D341Med (cell line): ENCODE measurements around the gene SIGLEC8.
"Not testable (repeated sequence)": the region's sequence is repeated elsewhere in the genome, so short reads cannot be mapped to it uniquely, and the experiment has no call there.

Experiments
- DNase-seq: peaks from one replicate; pipeline ENCODE4 v3.0.0; 2012; ENCODE audit warnings: low spot score

SIGLEC8 gene

GRCh38 chr19:51447510-51447909, 10.7 kb downstream of the SIGLEC8 start:
- DNase-seq, result not testable (repeated sequence)

- DNase-seq, result no peak
These were observed 16.6 kb downstream of the SIGLEC8 start for GRCh38 chr19:51441410-51442390.

- DNase-seq, result no peak
These were observed 17.3 kb downstream of the SIGLEC8 start for GRCh38 chr19:51440846-51441409.

GRCh38 chr19:51440052-51440451, 18.2 kb downstream of the SIGLEC8 start:
- no peak for DNase-seq

- no peak for DNase-seq
These were observed 19.2 kb downstream of the SIGLEC8 start for GRCh38 chr19:51439021-51439465.

DNA sequence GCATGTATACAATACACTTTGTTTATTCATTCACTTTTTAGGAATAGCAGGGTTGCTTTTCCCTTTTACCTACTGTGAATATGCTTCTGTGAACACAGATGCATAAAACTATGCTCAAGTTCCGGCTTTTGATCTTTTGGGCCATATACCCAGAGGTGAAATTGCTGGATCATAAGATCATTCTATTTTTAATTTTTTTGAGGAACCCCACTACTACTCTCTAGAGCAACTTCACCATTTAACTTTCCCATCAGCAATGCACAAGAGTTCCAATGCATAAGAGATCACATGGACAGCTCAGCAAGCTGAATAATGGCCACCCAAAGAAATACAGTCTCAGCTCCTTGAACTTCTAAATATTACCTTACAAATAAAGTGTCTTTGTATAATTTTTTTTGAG, 23.8 kb downstream of the SIGLEC8 start:
- DNase-seq, result no peak

GRCh38 chr19:51433043-51433442, 25.2 kb downstream of the SIGLEC8 start:
- no peak for DNase-seq

DNA sequence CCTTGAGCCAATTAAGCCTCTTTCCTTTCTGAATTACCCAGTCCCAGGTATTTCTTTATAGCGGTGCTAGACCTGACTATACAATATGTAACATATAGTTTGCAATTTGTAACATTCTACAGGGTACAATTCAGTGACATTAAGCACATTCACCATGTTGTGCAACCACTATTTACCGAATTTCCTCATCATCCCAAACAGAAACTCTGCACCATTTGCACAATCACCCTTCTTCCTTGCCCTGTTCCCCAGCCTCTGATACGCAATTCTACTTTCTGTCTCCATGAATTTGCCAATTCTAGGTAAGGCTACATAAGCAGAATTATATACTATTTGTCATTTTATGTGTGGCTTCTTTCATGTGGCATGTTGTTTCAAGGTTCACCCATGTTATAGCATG, 27.1 kb downstream of the SIGLEC8 start:
- no peak for DNase-seq

DNA sequence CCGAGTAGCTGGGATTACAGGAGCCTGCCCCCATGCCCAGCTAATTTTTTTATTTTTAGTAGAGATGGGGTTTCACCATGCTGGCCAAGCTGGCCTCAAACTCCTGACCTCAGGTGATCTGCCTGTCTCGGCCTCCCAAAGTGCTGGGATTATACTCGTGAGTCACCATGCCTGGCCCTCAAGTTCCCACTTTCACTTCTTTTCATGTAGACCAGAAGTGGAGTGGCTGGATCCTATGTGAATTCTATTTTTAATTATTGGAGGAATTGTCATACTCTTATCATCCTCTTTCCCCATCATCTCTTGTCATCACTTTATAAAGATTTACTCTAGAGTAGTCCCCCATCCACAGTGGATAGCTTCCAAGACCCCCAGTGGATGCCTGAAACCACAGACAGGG, 28.0 kb downstream of the SIGLEC8 start:
- DNase-seq, result no peak

GRCh38 chr19:51427201-51427600, 31.1 kb downstream of the SIGLEC8 start:
- DNase-seq, result no peak

- DNase-seq, result peak; percentile 91
These were observed 36.2 kb downstream of the SIGLEC8 start for GRCh38 chr19:51422053-51422448.

DNA sequence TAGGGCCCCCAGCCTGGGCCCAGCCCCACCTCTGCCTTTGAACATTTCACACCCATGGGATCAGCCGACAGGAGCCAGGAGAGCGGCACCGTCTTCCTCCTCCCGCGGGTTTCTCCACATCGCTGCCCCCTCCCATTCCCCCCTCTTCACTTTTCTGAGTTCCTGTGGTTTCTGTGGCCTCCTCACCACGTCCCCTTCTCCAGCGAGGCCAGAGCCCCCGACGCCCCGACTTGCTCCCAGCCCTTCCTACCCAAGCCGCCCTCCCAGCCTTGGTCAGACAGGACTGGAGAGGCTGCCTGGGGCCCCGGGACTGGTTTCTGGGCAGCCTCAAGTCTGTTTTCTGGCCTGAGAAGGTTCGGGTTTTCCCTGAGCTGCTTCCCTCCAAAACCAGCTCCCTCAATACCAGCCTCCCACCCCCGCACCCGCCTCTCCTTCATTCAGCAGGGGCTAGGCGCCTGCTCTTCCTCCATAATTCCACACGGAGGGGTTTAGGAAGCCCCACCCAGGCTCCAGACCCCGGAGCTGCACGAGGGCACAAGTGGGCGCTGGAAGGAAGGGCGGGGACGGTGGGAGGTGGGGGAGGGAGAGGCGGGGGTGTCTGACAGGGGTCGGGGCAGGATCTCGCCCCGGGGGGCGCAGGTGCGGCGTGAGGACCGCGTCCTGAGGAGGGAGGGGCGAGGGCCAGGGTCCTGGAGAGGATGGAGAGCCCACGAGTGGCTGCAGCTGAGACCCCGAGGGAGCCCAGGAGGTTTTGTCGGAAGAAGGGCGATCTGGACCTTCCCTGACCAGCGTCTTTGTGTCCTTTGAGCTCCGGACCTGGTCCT, 36.8 kb downstream of the SIGLEC8 start:
- DNase-seq, result peak; percentile 30

GRCh38 chr19:51420511-51420910, 37.7 kb downstream of the SIGLEC8 start:
- DNase-seq, result not testable (repeated sequence)

GRCh38 chr19:51418707-51419106, 39.5 kb downstream of the SIGLEC8 start:
- no peak for DNase-seq

- no peak for DNase-seq
These were observed 40.5 kb downstream of the SIGLEC8 start for GRCh38 chr19:51417810-51418157.

DNA sequence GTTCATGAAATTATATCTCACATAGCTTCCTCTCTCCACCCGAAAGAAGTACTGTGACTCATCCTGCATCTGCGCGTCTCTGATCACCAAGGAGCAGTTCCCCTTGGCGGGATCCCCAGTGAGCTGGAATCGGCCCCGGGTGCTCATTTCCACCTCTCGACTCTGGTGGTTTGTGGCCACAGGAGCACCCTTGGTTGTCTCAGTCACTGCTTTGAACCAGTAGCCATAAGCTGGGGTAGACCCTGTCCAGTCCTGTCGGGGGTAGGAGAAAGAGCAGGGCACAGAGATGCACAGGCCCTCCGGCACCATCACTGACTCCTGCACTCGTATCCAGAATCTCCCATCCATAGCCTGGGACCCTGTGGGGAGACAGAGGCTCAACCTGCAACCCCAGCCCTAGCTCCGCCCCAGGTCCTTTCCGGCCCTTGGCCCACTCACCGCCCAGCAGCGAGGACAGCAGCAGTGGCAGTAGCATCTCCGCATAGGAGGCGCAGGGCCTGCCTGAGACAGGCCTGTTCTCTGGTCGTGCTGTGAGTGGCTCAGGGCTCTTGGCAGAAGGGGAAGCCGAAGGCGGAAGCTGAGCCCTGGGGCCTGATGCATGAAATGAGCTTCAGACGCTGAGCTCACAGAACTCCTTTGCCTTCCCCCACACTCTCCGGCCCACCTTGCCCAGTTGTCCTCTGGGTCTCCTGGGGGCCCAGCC, 41.0 kb downstream of the SIGLEC8 start, which contains the start of gene SIGLEC10:
SIGLEC10 (minus strand) TSS at position 536 of the 703 bp plus-strand sequence; CDS start at position 475, 61 bp downstream.
- DNase-seq, result no peak

DNA sequence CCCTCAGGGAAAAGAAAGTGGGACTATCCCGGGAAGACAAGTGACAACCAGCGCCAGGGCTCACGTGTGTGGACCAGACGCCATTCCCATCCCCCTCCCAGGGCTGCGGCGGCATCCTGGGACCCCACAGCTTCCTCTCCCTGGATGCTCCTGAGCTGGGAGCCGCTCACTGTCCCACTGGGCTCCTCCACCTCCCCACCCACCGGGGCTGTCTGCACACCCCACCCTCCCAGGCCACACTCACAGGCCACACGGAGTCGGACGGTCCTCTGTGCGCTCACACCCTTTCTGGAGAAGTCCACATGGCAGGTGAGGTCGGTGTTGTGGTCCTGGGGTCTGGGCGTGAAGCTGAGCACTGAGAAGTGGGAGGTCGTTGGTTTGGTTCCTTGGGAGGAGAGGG, 41.8 kb downstream of the SIGLEC8 start:
- not testable (repeated sequence) for DNase-seq

DNA sequence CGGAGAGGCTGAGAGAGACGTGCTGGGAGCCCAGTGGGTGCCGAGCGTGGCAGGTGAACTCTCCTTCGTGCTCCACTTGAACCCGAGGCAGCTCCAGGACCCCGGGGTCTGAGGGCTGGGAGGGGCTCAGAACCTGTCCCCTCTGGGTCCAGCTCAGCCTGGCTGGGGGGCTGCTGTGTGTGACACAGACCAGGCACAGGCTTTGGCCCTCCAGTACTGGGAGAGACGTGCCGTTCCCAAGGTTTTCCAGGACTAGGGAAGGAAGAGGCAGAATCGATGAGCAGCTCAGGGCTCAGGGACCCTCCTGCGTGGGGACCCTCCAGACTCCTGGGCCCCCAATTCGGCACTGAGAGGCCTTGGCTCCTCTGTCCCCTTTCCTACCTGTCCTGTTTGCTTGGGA, 43.1 kb downstream of the SIGLEC8 start:
- no peak for DNase-seq

GRCh38 chr19:51410950-51411748, 47.1 kb downstream of the SIGLEC8 start:
- DNase-seq, result no peak

GRCh38 chr19:51407511-51408131, 50.6 kb downstream of the SIGLEC8 start:
- DNase-seq, result peak; percentile 67
